ENCODE measurements around the gene CR1L. TPM values are rescaled to one million over a fixed set of nuclear protein-coding genes. Genes with fewer than 3 reads are reported as not detected.

Gene CR1L
- total and polyA plus RNA-seq, 2 experiments from 2014 or later = not detected

- peaks cover 45% of the 10 kb centered on the region for H4K20me1 ChIP-seq (ENCODE audit: insufficient read depth, poor library complexity, severe bottlenecking)
- peak; percentile 69 for DNase-seq (ENCODE audit: low spot score)
- H3K4me1 ChIP-seq (ENCODE audit: insufficient read depth) = peaks cover 46% of the 10 kb centered on the region
- 1% methylated on average over 29 of the region's 30 CpGs for WGBS (ENCODE audit: low lambda C conversion rate, missing lambda C conversion rate)
- H3K9me2 ChIP-seq (replicated peaks; ENCODE audit: insufficient read depth) = no peaks in the 10 kb centered on the region
- H3K4me3 ChIP-seq = peak overlapping the region; percentile 67
- H3K9me3 ChIP-seq (ENCODE audit: low read depth) = no peaks in the 10 kb centered on the region
- H3K36me3 ChIP-seq (replicated peaks; ENCODE audit: insufficient read depth, low read depth) = no peaks in the 10 kb centered on the region
- peak overlapping the region; percentile 89 for H3K4me2 ChIP-seq
- H3K27me3 ChIP-seq = no peaks in the 10 kb centered on the region
- TF ChIP-seq EZH2 (IDR thresholded peaks at IDR 0.05; ENCODE audit: borderline replicate concordance) = no peak
- no peak for TF ChIP-seq CTCF (IDR thresholded peaks at IDR 0.05; ENCODE audit: poor library complexity)
- TF ChIP-seq EZH2phosphoT487 (IDR thresholded peaks at IDR 0.05; ENCODE audit: low read depth, severe bottlenecking, unreplicated experiment) = no peak
- H3K27ac ChIP-seq = peak overlapping the region; percentile 95
- H3K79me2 ChIP-seq = peaks cover 63% of the 10 kb centered on the region
- H2AFZ ChIP-seq = peak overlapping the region; percentile 10
Observed at GRCh38 chr1:207752456-207752998, 107.6 kb downstream of the CR1L start.

- H3K9me3 ChIP-seq (ENCODE audit: low read depth) = no peaks in the 10 kb centered on the region
- H3K4me2 ChIP-seq = peak overlapping the region; percentile 89
- H3K27ac ChIP-seq = peak overlapping the region; percentile 95
- DNase-seq (ENCODE audit: low spot score) = no peak
- H3K4me3 ChIP-seq = peak overlapping the region; percentile 67
- H3K9me2 ChIP-seq (replicated peaks; ENCODE audit: insufficient read depth) = no peaks in the 10 kb centered on the region
- H3K36me3 ChIP-seq (replicated peaks; ENCODE audit: insufficient read depth, low read depth) = peaks cover 1% of the 10 kb centered on the region
- H3K79me2 ChIP-seq = peaks cover 74% of the 10 kb centered on the region
- WGBS (ENCODE audit: low lambda C conversion rate, missing lambda C conversion rate) = 71% methylated on average over 7 of the region's 7 CpGs
- peaks cover 50% of the 10 kb centered on the region for H4K20me1 ChIP-seq (ENCODE audit: insufficient read depth, poor library complexity, severe bottlenecking)
- peaks cover 46% of the 10 kb centered on the region for H3K4me1 ChIP-seq (ENCODE audit: insufficient read depth)
- no peak overlapping the region for H2AFZ ChIP-seq
- no peaks in the 10 kb centered on the region for H3K27me3 ChIP-seq
- TF ChIP-seq EZH2phosphoT487 (IDR thresholded peaks at IDR 0.05; ENCODE audit: low read depth, severe bottlenecking, unreplicated experiment) = no peak
- no peak for TF ChIP-seq CTCF (IDR thresholded peaks at IDR 0.05; ENCODE audit: poor library complexity)
- no peak for TF ChIP-seq EZH2 (IDR thresholded peaks at IDR 0.05; ENCODE audit: borderline replicate concordance)
Observed at GRCh38 chr1:207753611-207754010, 108.7 kb downstream of the CR1L start.

GRCh38 chr1:207754011-207754410 lies 109.1 kb downstream of the CR1L start:
- H4K20me1 ChIP-seq (ENCODE audit: insufficient read depth, poor library complexity, severe bottlenecking) = peaks cover 50% of the 10 kb centered on the region

More at GRCh38 chr1:207754011-207754410, 109.1 kb downstream of the CR1L start:
- peak overlapping the region; percentile 89 for H3K4me2 ChIP-seq
- H2AFZ ChIP-seq = no peak overlapping the region
- no peak overlapping the region for H3K27ac ChIP-seq
- peaks cover 43% of the 10 kb centered on the region for H3K4me1 ChIP-seq (ENCODE audit: insufficient read depth)
- WGBS (ENCODE audit: low lambda C conversion rate, missing lambda C conversion rate) = 27% methylated on average over 4 of the region's 4 CpGs
- TF ChIP-seq CTCF (IDR thresholded peaks at IDR 0.05; ENCODE audit: poor library complexity) = no peak
- TF ChIP-seq EZH2 (IDR thresholded peaks at IDR 0.05; ENCODE audit: borderline replicate concordance) = no peak
- TF ChIP-seq EZH2phosphoT487 (IDR thresholded peaks at IDR 0.05; ENCODE audit: low read depth, severe bottlenecking, unreplicated experiment) = no peak
- H3K4me3 ChIP-seq = peak overlapping the region; percentile 67
- H3K27me3 ChIP-seq = no peaks in the 10 kb centered on the region
- no peaks in the 10 kb centered on the region for H3K9me3 ChIP-seq (ENCODE audit: low read depth)
- no peaks in the 10 kb centered on the region for H3K9me2 ChIP-seq (replicated peaks; ENCODE audit: insufficient read depth)
- no peak for DNase-seq (ENCODE audit: low spot score)
- H3K79me2 ChIP-seq = peaks cover 78% of the 10 kb centered on the region
- H3K36me3 ChIP-seq (replicated peaks; ENCODE audit: insufficient read depth, low read depth) = peaks cover 2% of the 10 kb centered on the region
